Activated T-helper 17 cell treated with anti-CD3 and anti-CD28 coated beads, Interleukin-2, amount 50 U/mL, for 72 hours (primary cell): ENCODE results near the gene ARL4A. TPM values are rescaled to one million over a fixed set of nuclear protein-coding genes. Genes with fewer than 3 reads are reported as not detected.

Source experiments
- ATAC-seq: fragments of 150-1000 bp; cut with Tn5 transposase; replicated peaks from 2 replicates; pipeline ENCODE4 v1.10.0; 2021; ENCODE audit warnings: mild to moderate bottlenecking, moderate library complexity
- H3K27ac Mint-ChIP-seq: one replicate; pipeline ENCODE4 v1.8.0; 2022; ENCODE audit warnings: mixed read lengths
- H3K27me3 Mint-ChIP-seq: one replicate; pipeline ENCODE4 v1.8.0; 2022; ENCODE audit warnings: mixed read lengths
- H3K36me3 Mint-ChIP-seq: one replicate; pipeline ENCODE4 v1.8.0; 2022; ENCODE audit warnings: low read depth, mild to moderate bottlenecking, mixed read lengths
- H3K4me1 Mint-ChIP-seq: one replicate; pipeline ENCODE4 v1.8.0; 2022; ENCODE audit warnings: mixed read lengths
- H3K4me3 Mint-ChIP-seq: one replicate; pipeline ENCODE4 v1.8.0; 2022; ENCODE audit warnings: mild to moderate bottlenecking, mixed read lengths
- H3K9me3 Mint-ChIP-seq: one replicate; pipeline ENCODE4 v1.8.0; 2022; ENCODE audit warnings: mixed read lengths
- total RNA-seq, 2 donors: library from RNA; stranded (reverse); gene quantifications; one replicate each; pipeline ENCODE4 v1.2.3, GENCODE V29; 2022

The ARL4A gene
- total RNA-seq, 2 donors from 2014 or later: 12.4 to 17.0 TPM

GRCh38 chr7:12705878-12706277 lies 18.4 kb downstream of the ARL4A start:
- Mint-ChIP-seq H3K36me3 (no peaks in the 10 kb centered on the region), H3K4me3 (no peak overlapping the region), H3K27me3 (no peaks in the 10 kb centered on the region), H3K27ac (no peak overlapping the region), H3K9me3 (peaks cover 4% of the 10 kb centered on the region), H3K4me1 (no peaks in the 10 kb centered on the region)
- ATAC-seq: no peak

GRCh38 chr7:12706900-12707536 lies 19.6 kb downstream of the ARL4A start:
- no peaks in the 10 kb centered on the region for H3K36me3 Mint-ChIP-seq
- no peak overlapping the region for H3K27ac Mint-ChIP-seq
- H3K4me3 Mint-ChIP-seq: no peak overlapping the region
- ATAC-seq: peak; percentile 51
- H3K27me3 Mint-ChIP-seq: no peaks in the 10 kb centered on the region
- no peaks in the 10 kb centered on the region for H3K9me3 Mint-ChIP-seq
- no peaks in the 10 kb centered on the region for H3K4me1 Mint-ChIP-seq

- H3K4me1 Mint-ChIP-seq: no peaks in the 10 kb centered on the region
- H3K36me3 Mint-ChIP-seq: no peaks in the 10 kb centered on the region
- no peaks in the 10 kb centered on the region for H3K27me3 Mint-ChIP-seq
- ATAC-seq: no peak
- H3K4me3 Mint-ChIP-seq: no peak overlapping the region
- H3K27ac Mint-ChIP-seq: no peak overlapping the region
- no peaks in the 10 kb centered on the region for H3K9me3 Mint-ChIP-seq
Measured at GRCh38 chr7:12708314-12708713, 20.9 kb downstream of the ARL4A start.

GRCh38 chr7:12709726-12710502 lies 22.5 kb downstream of the ARL4A start:
- Mint-ChIP-seq H3K36me3 (no peaks in the 10 kb centered on the region), H3K4me1 (no peaks in the 10 kb centered on the region), H3K9me3 (no peaks in the 10 kb centered on the region), H3K4me3 (no peak overlapping the region), H3K27ac (no peak overlapping the region), H3K27me3 (no peaks in the 10 kb centered on the region)
- ATAC-seq: no peak

GRCh38 chr7:12711124-12711523 lies 23.7 kb downstream of the ARL4A start:
- H3K36me3 Mint-ChIP-seq: no peaks in the 10 kb centered on the region
- H3K27me3 Mint-ChIP-seq: no peaks in the 10 kb centered on the region
- no peak overlapping the region for H3K27ac Mint-ChIP-seq
- no peak for ATAC-seq
- H3K9me3 Mint-ChIP-seq: no peaks in the 10 kb centered on the region
- H3K4me1 Mint-ChIP-seq: no peaks in the 10 kb centered on the region
- H3K4me3 Mint-ChIP-seq: no peak overlapping the region

GRCh38 chr7:12712236-12712635 lies 24.8 kb downstream of the ARL4A start:
- H3K27me3 Mint-ChIP-seq: no peaks in the 10 kb centered on the region
- H3K27ac Mint-ChIP-seq: no peak overlapping the region
- H3K4me1 Mint-ChIP-seq: no peaks in the 10 kb centered on the region
- H3K4me3 Mint-ChIP-seq: no peak overlapping the region
- no peak for ATAC-seq
- H3K9me3 Mint-ChIP-seq: no peaks in the 10 kb centered on the region
- no peaks in the 10 kb centered on the region for H3K36me3 Mint-ChIP-seq

GRCh38 chr7:12713625-12714378 lies 26.4 kb downstream of the ARL4A start:
- Mint-ChIP-seq H3K9me3 (no peaks in the 10 kb centered on the region), H3K36me3 (no peaks in the 10 kb centered on the region), H3K27me3 (no peaks in the 10 kb centered on the region), H3K27ac (no peak overlapping the region), H3K4me1 (no peaks in the 10 kb centered on the region), H3K4me3 (no peak overlapping the region)
- ATAC-seq: no peak

GRCh38 chr7:12714379-12714737 lies 26.9 kb downstream of the ARL4A start:
- no peaks in the 10 kb centered on the region for H3K36me3 Mint-ChIP-seq
- ATAC-seq: no peak
- no peak overlapping the region for H3K27ac Mint-ChIP-seq
- no peak overlapping the region for H3K4me3 Mint-ChIP-seq
- H3K4me1 Mint-ChIP-seq: peaks cover 2% of the 10 kb centered on the region
- no peaks in the 10 kb centered on the region for H3K27me3 Mint-ChIP-seq
- H3K9me3 Mint-ChIP-seq: no peaks in the 10 kb centered on the region

GRCh38 chr7:12715372-12716133 lies 28.1 kb downstream of the ARL4A start:
- H3K36me3 Mint-ChIP-seq: no peaks in the 10 kb centered on the region
- H3K27me3 Mint-ChIP-seq: no peaks in the 10 kb centered on the region
- H3K4me1 Mint-ChIP-seq: peaks cover 6% of the 10 kb centered on the region
- peak; percentile 75 for ATAC-seq
- H3K27ac Mint-ChIP-seq: no peak overlapping the region
- H3K4me3 Mint-ChIP-seq: no peak overlapping the region
- H3K9me3 Mint-ChIP-seq: no peaks in the 10 kb centered on the region

- Mint-ChIP-seq H3K4me1 (peaks cover 6% of the 10 kb centered on the region), H3K9me3 (no peaks in the 10 kb centered on the region), H3K4me3 (no peak overlapping the region), H3K36me3 (no peaks in the 10 kb centered on the region), H3K27ac (no peak overlapping the region), H3K27me3 (no peaks in the 10 kb centered on the region)
- ATAC-seq: no peak
Measured at GRCh38 chr7:12716134-12716681, 28.8 kb downstream of the ARL4A start.

- no peaks in the 10 kb centered on the region for H3K9me3 Mint-ChIP-seq
Measured at GRCh38 chr7:12716722-12717121, 29.3 kb downstream of the ARL4A start.

GRCh38 chr7:12719141-12719919 lies 31.9 kb downstream of the ARL4A start:
- ATAC-seq: peak; percentile 68
- Mint-ChIP-seq H3K36me3 (no peaks in the 10 kb centered on the region), H3K4me3 (peak overlapping the region; percentile 40), H3K27me3 (no peaks in the 10 kb centered on the region), H3K27ac (peak overlapping the region; percentile 11), H3K4me1 (peaks cover 17% of the 10 kb centered on the region), H3K9me3 (no peaks in the 10 kb centered on the region)

More at GRCh38 chr7:12716722-12717121, 29.3 kb downstream of the ARL4A start:
- Mint-ChIP-seq H3K4me3 (no peak overlapping the region), H3K36me3 (no peaks in the 10 kb centered on the region), H3K27me3 (no peaks in the 10 kb centered on the region), H3K27ac (no peak overlapping the region), H3K4me1 (peaks cover 6% of the 10 kb centered on the region)
- no peak for ATAC-seq

GRCh38 chr7:12719981-12720865 lies 32.8 kb downstream of the ARL4A start:
- no peaks in the 10 kb centered on the region for H3K9me3 Mint-ChIP-seq
- ATAC-seq: no peak
- H3K27me3 Mint-ChIP-seq: no peaks in the 10 kb centered on the region
- H3K4me1 Mint-ChIP-seq: peaks cover 17% of the 10 kb centered on the region
- H3K27ac Mint-ChIP-seq: peak overlapping the region; percentile 11
- H3K36me3 Mint-ChIP-seq: no peaks in the 10 kb centered on the region
- peak overlapping the region; percentile 40 for H3K4me3 Mint-ChIP-seq
